GM23338 (cell line): ENCODE data around the gene GRID1.

Source experiments
- EZH2 ChIP-seq: fragments of 200-600 bp; sonication (generic); IDR thresholded peaks from one replicate; pipeline ENCODE4 v1.8.0; 2017; ENCODE audit warnings: antibody characterized with exemption, mild to moderate bottlenecking, low read depth; ENCODE audit not compliant: unreplicated experiment
- EZH2phosphoT487 ChIP-seq: fragments of 200-600 bp; sonication (generic); IDR thresholded peaks from one replicate; pipeline ENCODE4 v1.8.1; 2018; ENCODE audit warnings: antibody characterized with exemption; ENCODE audit not compliant: unreplicated experiment
- POLR2AphosphoS5 ChIP-seq: IDR thresholded peaks from 2 replicates; pipeline ENCODE4 v1.6.1; 2016; ENCODE audit warnings: antibody characterized with exemption, low read depth
- TF ChIP-seq, protein P1 (sequence below): IDR thresholded peaks from 2 replicates; pipeline ENCODE4 v1.6.1; 2016; ENCODE audit warnings: antibody characterized with exemption
- TF ChIP-seq, protein P2 (sequence below), 2 experiments: fragments of 200-600 bp in 1 of 2; sonication (generic) in 1 of 2; conservative IDR thresholded peaks; 2 replicates each; pipeline versions ENCODE4 v1.5.1 to v1.6.1; 2016 to 2017; ENCODE audit warnings: antibody characterized with exemption in 2 of 2, low read depth in 2 of 2, mild to moderate bottlenecking in 2 of 2, moderate library complexity in 1 of 2
- TF ChIP-seq, protein P3 (sequence below): IDR thresholded peaks from one replicate; pipeline ENCODE4 v1.6.1; 2018; ENCODE audit warnings: antibody characterized with exemption; ENCODE audit not compliant: unreplicated experiment

DNA sequence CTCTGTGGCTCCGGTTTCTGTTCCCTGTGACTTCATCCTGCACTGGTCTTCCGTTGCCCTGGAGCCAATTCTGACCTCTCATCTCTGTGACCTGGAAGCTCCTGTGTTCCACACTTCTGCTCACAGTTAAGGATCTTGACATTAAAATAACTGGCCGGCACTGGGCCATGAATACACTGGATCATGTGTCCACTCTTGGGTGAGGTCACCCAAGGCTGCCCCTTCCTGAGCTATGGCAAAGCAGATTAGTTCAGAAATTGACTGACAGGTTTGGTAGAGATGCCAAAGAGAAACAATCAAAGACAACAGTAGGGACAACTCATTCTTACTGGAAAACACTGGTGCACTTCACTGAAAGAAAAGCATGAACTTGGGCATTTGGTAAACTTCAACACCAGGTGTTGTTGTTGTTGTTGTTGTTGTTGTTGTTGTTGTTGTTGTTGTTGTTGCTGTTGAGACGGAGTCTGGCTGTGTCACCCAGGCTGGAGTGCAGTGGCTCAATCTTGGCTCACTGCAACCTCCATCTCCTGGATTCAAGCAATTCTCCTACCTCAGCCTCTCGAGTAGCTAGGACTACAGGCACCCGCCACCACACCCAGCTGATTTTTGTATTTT is 36.7 kb upstream of the GRID1 start:
- TF ChIP-seq, protein P1, sequence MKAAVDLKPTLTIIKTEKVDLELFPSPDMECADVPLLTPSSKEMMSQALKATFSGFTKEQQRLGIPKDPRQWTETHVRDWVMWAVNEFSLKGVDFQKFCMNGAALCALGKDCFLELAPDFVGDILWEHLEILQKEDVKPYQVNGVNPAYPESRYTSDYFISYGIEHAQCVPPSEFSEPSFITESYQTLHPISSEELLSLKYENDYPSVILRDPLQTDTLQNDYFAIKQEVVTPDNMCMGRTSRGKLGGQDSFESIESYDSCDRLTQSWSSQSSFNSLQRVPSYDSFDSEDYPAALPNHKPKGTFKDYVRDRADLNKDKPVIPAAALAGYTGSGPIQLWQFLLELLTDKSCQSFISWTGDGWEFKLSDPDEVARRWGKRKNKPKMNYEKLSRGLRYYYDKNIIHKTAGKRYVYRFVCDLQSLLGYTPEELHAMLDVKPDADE: no peak
- TF ChIP-seq, protein P2, sequence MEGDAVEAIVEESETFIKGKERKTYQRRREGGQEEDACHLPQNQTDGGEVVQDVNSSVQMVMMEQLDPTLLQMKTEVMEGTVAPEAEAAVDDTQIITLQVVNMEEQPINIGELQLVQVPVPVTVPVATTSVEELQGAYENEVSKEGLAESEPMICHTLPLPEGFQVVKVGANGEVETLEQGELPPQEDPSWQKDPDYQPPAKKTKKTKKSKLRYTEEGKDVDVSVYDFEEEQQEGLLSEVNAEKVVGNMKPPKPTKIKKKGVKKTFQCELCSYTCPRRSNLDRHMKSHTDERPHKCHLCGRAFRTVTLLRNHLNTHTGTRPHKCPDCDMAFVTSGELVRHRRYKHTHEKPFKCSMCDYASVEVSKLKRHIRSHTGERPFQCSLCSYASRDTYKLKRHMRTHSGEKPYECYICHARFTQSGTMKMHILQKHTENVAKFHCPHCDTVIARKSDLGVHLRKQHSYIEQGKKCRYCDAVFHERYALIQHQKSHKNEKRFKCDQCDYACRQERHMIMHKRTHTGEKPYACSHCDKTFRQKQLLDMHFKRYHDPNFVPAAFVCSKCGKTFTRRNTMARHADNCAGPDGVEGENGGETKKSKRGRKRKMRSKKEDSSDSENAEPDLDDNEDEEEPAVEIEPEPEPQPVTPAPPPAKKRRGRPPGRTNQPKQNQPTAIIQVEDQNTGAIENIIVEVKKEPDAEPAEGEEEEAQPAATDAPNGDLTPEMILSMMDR (conservative IDR thresholded peaks at IDR 0.05; ENCODE audit: low read depth in 2 of 2): no peak
- TF ChIP-seq POLR2AphosphoS5 (no peak), EZH2 (no peak), EZH2phosphoT487 (no peak)
- TF ChIP-seq, protein P3, sequence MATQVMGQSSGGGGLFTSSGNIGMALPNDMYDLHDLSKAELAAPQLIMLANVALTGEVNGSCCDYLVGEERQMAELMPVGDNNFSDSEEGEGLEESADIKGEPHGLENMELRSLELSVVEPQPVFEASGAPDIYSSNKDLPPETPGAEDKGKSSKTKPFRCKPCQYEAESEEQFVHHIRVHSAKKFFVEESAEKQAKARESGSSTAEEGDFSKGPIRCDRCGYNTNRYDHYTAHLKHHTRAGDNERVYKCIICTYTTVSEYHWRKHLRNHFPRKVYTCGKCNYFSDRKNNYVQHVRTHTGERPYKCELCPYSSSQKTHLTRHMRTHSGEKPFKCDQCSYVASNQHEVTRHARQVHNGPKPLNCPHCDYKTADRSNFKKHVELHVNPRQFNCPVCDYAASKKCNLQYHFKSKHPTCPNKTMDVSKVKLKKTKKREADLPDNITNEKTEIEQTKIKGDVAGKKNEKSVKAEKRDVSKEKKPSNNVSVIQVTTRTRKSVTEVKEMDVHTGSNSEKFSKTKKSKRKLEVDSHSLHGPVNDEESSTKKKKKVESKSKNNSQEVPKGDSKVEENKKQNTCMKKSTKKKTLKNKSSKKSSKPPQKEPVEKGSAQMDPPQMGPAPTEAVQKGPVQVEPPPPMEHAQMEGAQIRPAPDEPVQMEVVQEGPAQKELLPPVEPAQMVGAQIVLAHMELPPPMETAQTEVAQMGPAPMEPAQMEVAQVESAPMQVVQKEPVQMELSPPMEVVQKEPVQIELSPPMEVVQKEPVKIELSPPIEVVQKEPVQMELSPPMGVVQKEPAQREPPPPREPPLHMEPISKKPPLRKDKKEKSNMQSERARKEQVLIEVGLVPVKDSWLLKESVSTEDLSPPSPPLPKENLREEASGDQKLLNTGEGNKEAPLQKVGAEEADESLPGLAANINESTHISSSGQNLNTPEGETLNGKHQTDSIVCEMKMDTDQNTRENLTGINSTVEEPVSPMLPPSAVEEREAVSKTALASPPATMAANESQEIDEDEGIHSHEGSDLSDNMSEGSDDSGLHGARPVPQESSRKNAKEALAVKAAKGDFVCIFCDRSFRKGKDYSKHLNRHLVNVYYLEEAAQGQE: no peak
